Endometrium (tissue), 2 donors: ENCODE results near the gene RABEP2.
"Not testable (repeated sequence)": the region's sequence is repeated elsewhere in the genome, so short reads cannot be mapped to it uniquely, and the experiment has no call there.

Experiments
- FAIRE-seq: peaks from 2 replicates; lab custom pipeline; 2012; peaks lifted over from hg19 to GRCh38; lab: Jason Lieb, UNC
- donor health status: control.
- donor health status: control.

Gene RABEP2

GRCh38 chr16:28903344-28904042 is 21.5 kb downstream of the RABEP2 start:
- FAIRE-seq, result no peak

- FAIRE-seq, result no peak
Measured at GRCh38 chr16:28902909-28903308, 22.1 kb downstream of the RABEP2 start.

- FAIRE-seq, result no peak
Measured at GRCh38 chr16:28901862-28902261, 23.2 kb downstream of the RABEP2 start.

GRCh38 chr16:28900601-28901000 is 24.4 kb downstream of the RABEP2 start:
- FAIRE-seq, result no peak

GRCh38 chr16:28899882-28900590 is 25.0 kb downstream of the RABEP2 start:
- no peak for FAIRE-seq

- FAIRE-seq, result no peak
Measured at GRCh38 chr16:28898942-28899341, 26.1 kb downstream of the RABEP2 start.

- FAIRE-seq, result no peak
Measured at GRCh38 chr16:28898266-28898665, 26.8 kb downstream of the RABEP2 start.

GRCh38 chr16:28897826-28898225 is 27.2 kb downstream of the RABEP2 start:
- FAIRE-seq, result no peak

GRCh38 chr16:28895609-28896008 is 29.4 kb downstream of the RABEP2 start:
- no peak for FAIRE-seq

- no peak for FAIRE-seq
Measured at GRCh38 chr16:28893291-28893690, 31.7 kb downstream of the RABEP2 start.

- FAIRE-seq, result no peak
Measured at GRCh38 chr16:28891964-28892890, 32.8 kb downstream of the RABEP2 start.

- not testable (repeated sequence) for FAIRE-seq
Measured at GRCh38 chr16:28890355-28890754, 34.7 kb downstream of the RABEP2 start.

GRCh38 chr16:28886945-28887344 is 38.1 kb downstream of the RABEP2 start:
- FAIRE-seq, result no peak

- no peak for FAIRE-seq
Measured at GRCh38 chr16:28884045-28884444, 41.0 kb downstream of the RABEP2 start.

GRCh38 chr16:28883221-28883996 is 41.6 kb downstream of the RABEP2 start:
- no peak for FAIRE-seq

GRCh38 chr16:28882551-28883160 is 42.4 kb downstream of the RABEP2 start:
- no peak for FAIRE-seq

GRCh38 chr16:28881565-28881964 is 43.5 kb downstream of the RABEP2 start:
- FAIRE-seq, result not testable (repeated sequence)

GRCh38 chr16:28880955-28881354 is 44.1 kb downstream of the RABEP2 start:
- no peak for FAIRE-seq

GRCh38 chr16:28880589-28880915 is 44.5 kb downstream of the RABEP2 start:
- no peak for FAIRE-seq

- FAIRE-seq, result no peak
Measured at GRCh38 chr16:28879841-28880588, 45.0 kb downstream of the RABEP2 start.
